Adrenal gland (tissue), 5 donors: ENCODE results near the gene GPR83.

Experiments used
- CTCF ChIP-seq, 6 experiments: fragments of 450-650 bp in 4 of 6; fragments of 200-600 bp in 2 of 6; sonication (generic) in 1 of 6; IDR thresholded peaks; 1 replicate in 5 of 6; 2 replicates in 1 of 6; pipeline versions ENCODE4 v1.5.1 to v1.8.0; 2016 to 2021; ENCODE audit warnings: antibody characterized with exemption in 6 of 6, mild to moderate bottlenecking in 2 of 6, moderate library complexity in 1 of 6
- POLR2A ChIP-seq, 2 donors: fragments of 450-650 bp; IDR thresholded peaks; one replicate each; pipeline ENCODE4 v1.6.1; 2017; ENCODE audit warnings: antibody characterized with exemption in 2 of 2, mild to moderate bottlenecking in 2 of 2, moderate library complexity in 1 of 2
- donor health status: DM: no; HTN: no; CAD: no.

- TF ChIP-seq POLR2A (IDR thresholded peaks at IDR 0.05) (no peak), CTCF (IDR thresholded peaks at IDR 0.05) (no peak)
Observed at GRCh38 chr11:94376841-94377240, 24.4 kb downstream of the GPR83 start.
